Left ventricle myocardium superior (tissue), 1 donor: ENCODE results near the gene ORAI1. TPM values are rescaled to one million over a fixed set of nuclear protein-coding genes. Genes with fewer than 3 reads are reported as not detected.
A peak's percentile ranks its signal among the peaks of the same experiment; 100 is the strongest.
"Not testable (repeated sequence)": the region's sequence is repeated elsewhere in the genome, so short reads cannot be mapped to it uniquely, and the experiment has no call there.

ENCODE experiments used
- ATAC-seq: fragments of 200-7000 bp; cut with Tn5 transposase; one replicate; pipeline ENCODE4 v1.9.1; 2020; ENCODE audit warnings: mild to moderate bottlenecking, moderate library complexity
- DNase-seq: peaks from one replicate; pipeline ENCODE4 v3.0.0-alpha.2; 2020
- intact Hi-C: fragments of 100-400 bp; cut with micrococcal nuclease; formaldehyde crosslinking; loops from one replicate; pipeline ENCODE4 v1.11.0; 2022
- long read RNA-seq: library from polyadenylated mRNA; unstranded; transcript quantifications from one replicate; pipeline ENCODE4 v2.0.0, GENCODE V29; 2021
- total RNA-seq: library from RNA; stranded (reverse); fragmentation: NEBNext Ultra II Directional; extraction: Animal tissue kit (Norgen Biotek cat#: 25700); gene quantifications from one replicate; pipeline ENCODE4 v1.2.1, GENCODE V29; 2021
- donor health status: DM: no; HTN: yes; CAD: no; lungs with severe emphysema.

ORAI1 gene
- 10.1 TPM for total RNA-seq
- long read RNA-seq, transcript ORAI1-203 (2 exons, 2,138 nt) = major isoform, 40 of 45 reads
- long read RNA-seq, partial matches to known transcripts = 3 of 45 reads
- long read RNA-seq, other reads (novel, unspliced or antisense) = 2 of 45 reads

- intact Hi-C loops = loop anchor here (10.0 kb wide), 1 partner anchor 61 kb away; no protein-coding TSS in a partner anchor
- ATAC-seq (peak; percentile 96), DNase-seq (peak; percentile 99)
These were observed at the start of gene ORAI1 for GRCh38 chr12:121626087-121626852. Gene ORAI1 (plus strand): TSS chr12:121626530.

GRCh38 chr12:121576851-121577391, 49.4 kb upstream of the ORAI1 start:
- DNase-seq (no peak), ATAC-seq (no peak)
- intact Hi-C loops = no loop called here

GRCh38 chr12:121577443-121578180, 48.7 kb upstream of the ORAI1 start:
- DNase-seq (no peak), ATAC-seq (no peak)
- intact Hi-C loops = no loop called here

- intact Hi-C loops = no loop called here
- DNase-seq = peak; percentile 43
These were observed 47.8 kb upstream of the ORAI1 start for GRCh38 chr12:121578230-121579189.

GRCh38 chr12:121579190-121579791, 47.0 kb upstream of the ORAI1 start:
- DNase-seq (peak; percentile 57), ATAC-seq (peak; percentile 38)
- intact Hi-C loops = no loop called here

More at GRCh38 chr12:121578230-121579189, 47.8 kb upstream of the ORAI1 start:
- ATAC-seq = peak; percentile 4

- ATAC-seq = peak; percentile 75
- DNase-seq = peak; percentile 83
- intact Hi-C loops = no loop called here
These were observed 46.1 kb upstream of the ORAI1 start for GRCh38 chr12:121579981-121580868.

- no peak for DNase-seq
- peak; percentile 45 for ATAC-seq
- intact Hi-C loops = no loop called here
These were observed 45.2 kb upstream of the ORAI1 start, which contains the start of gene KDM2B for GRCh38 chr12:121580959-121581685. Gene KDM2B (minus strand): TSS chr12:121581023. CDS start chr12:121580911, 112 bp downstream.

GRCh38 chr12:121581686-121582429, 44.5 kb upstream of the ORAI1 start:
- intact Hi-C loops = no loop called here
- ATAC-seq = peak; percentile 49
- DNase-seq = peak; percentile 55

GRCh38 chr12:121582583-121583333, 43.6 kb upstream of the ORAI1 start:
- ATAC-seq (no peak), DNase-seq (no peak)
- intact Hi-C loops = no loop called here

- ATAC-seq, intact Hi-C loops: not testable (repeated sequence)
These were observed 43.0 kb upstream of the ORAI1 start for GRCh38 chr12:121583334-121583661.

GRCh38 chr12:121584885-121585284, 41.4 kb upstream of the ORAI1 start:
- DNase-seq, ATAC-seq, intact Hi-C loops: not testable (repeated sequence)

More at GRCh38 chr12:121583334-121583661, 43.0 kb upstream of the ORAI1 start:
- DNase-seq = not testable (repeated sequence)

- ATAC-seq (peak; percentile 38), DNase-seq (no peak)
These were observed 35.7 kb upstream of the ORAI1 start for GRCh38 chr12:121590476-121591143.

GRCh38 chr12:121592320-121592719, 34.0 kb upstream of the ORAI1 start:
- DNase-seq = no peak
- ATAC-seq = no peak
- intact Hi-C loops = no loop called here

More at GRCh38 chr12:121590476-121591143, 35.7 kb upstream of the ORAI1 start:
- intact Hi-C loops = no loop called here

GRCh38 chr12:121595520-121595919, 30.8 kb upstream of the ORAI1 start:
- DNase-seq (no peak), ATAC-seq (no peak)
- intact Hi-C loops = no loop called here

GRCh38 chr12:121596526-121596925, 29.8 kb upstream of the ORAI1 start:
- no peak for ATAC-seq
- intact Hi-C loops = no loop called here
- DNase-seq = no peak
